HCT116 (cell line): ENCODE data around the gene TMPRSS7. TPM values are rescaled to one million over a fixed set of nuclear protein-coding genes. Genes with fewer than 3 reads are reported as not detected.

Source experiments
- ATAC-seq: fragments of 200-7000 bp; cut with Tn5 transposase; 2 replicates; pipeline ENCODE4 v1.9.1; 2020; ENCODE audit warnings: mild to moderate bottlenecking, moderate library complexity
- BruUV-seq: library from RNA; stranded (reverse); fragments of 400-500 nt; replicated peaks from 2 replicates; lab custom pipeline; 2021; lab: Mats Ljungman, UMichigan
- CTCF ChIA-PET: fragments of 300-600 bp; sonication (Branson Sonifier 250); formaldehyde crosslinking; loops from one replicate; lab custom pipeline; 2021; ENCODE audit warnings: antibody characterized with exemption; lab: Charles Lee
- POLR2A ChIA-PET: fragments of 300-600, 350-600 bp; sonication (Branson Sonifier 250); formaldehyde crosslinking; loops from one replicate; lab custom pipeline; 2021; ENCODE audit warnings: antibody characterized with exemption; lab: Charles Lee
- RAD21 ChIA-PET, 2 experiments: fragments of 300-600 bp; sonication (Branson Sonifier 250); formaldehyde crosslinking; loops; one replicate each; lab custom pipeline; 2023; ENCODE audit warnings: low total read pairs in 2 of 2; ENCODE audit not compliant: uncharacterized antibody in 2 of 2, unreplicated experiment in 2 of 2, low non-redundant PET in 1 of 2; lab: Charles Lee
- DNase-seq: peaks from one replicate; pipeline ENCODE4 v3.0.0-alpha.2; 2010; ENCODE audit warnings: low read depth, low spot score
- H2AFZ ChIP-seq: fragments of 200-600 bp; shearing (Covaris generic), sonication (generic); 2 replicates; pipeline ENCODE4 v1.6.1; 2017; ENCODE audit warnings: low read depth, mixed run types, mixed read lengths, antibody characterized with exemption, low read length; ENCODE audit not compliant: poor library complexity, severe bottlenecking
- H3K27ac ChIP-seq: 2 replicates; pipeline ENCODE4 v1.5.1; 2012; ENCODE audit warnings: low read depth, low read length
- H3K27me3 ChIP-seq: fragments of 200-600 bp; sonication (generic); 2 replicates; pipeline ENCODE4 v1.6.1; 2016; ENCODE audit warnings: mixed run types, low read length, mixed read lengths; ENCODE audit not compliant: insufficient read depth
- H3K36me3 ChIP-seq, 2 experiments: fragments of 200-500 bp in 1 of 2; fragments of 200-600 bp in 1 of 2; sonication (Bioruptor generic) in 1 of 2; sonication (generic) in 1 of 2; 2 replicates each; pipeline versions ENCODE4 v1.5.1 to v1.6.1; 2014 to 2016; ENCODE audit warnings: low read length in 2 of 2, inconsistent platforms in 1 of 2, mixed read lengths in 1 of 2, mixed run types in 1 of 2; ENCODE audit not compliant: insufficient read depth in 2 of 2, control insufficient read depth in 1 of 2
- H3K4me1 ChIP-seq, 2 experiments: fragments of 200-600 bp in 1 of 2; sonication (generic) in 1 of 2; 2 replicates each; pipeline versions ENCODE4 v1.5.1 to v1.6.1; 2012 to 2017; ENCODE audit warnings: low read length in 2 of 2, inconsistent platforms in 1 of 2, mild to moderate bottlenecking in 1 of 2, mixed read lengths in 1 of 2, mixed run types in 1 of 2, moderate library complexity in 1 of 2; ENCODE audit not compliant: insufficient read depth in 2 of 2, control insufficient read depth in 1 of 2
- H3K4me2 ChIP-seq: fragments of 200-600 bp; sonication (generic); 2 replicates; pipeline ENCODE4 v1.6.1; 2017; ENCODE audit warnings: mixed run types, low read length, mixed read lengths
- H3K4me3 ChIP-seq, 2 experiments: fragments of 200-600 bp in 1 of 2; sonication (generic) in 1 of 2; replicated peaks in 1 of 2; 2 replicates each; pipeline ENCODE4 v1.5.1; 2011 to 2016; ENCODE audit warnings: low read length in 2 of 2, control low read depth in 1 of 2, low read depth in 1 of 2, mild to moderate bottlenecking in 1 of 2, mixed read lengths in 1 of 2, mixed run types in 1 of 2
- H3K79me2 ChIP-seq: fragments of 200-600 bp; sonication (generic); 2 replicates; pipeline ENCODE4 v1.6.1; 2017; ENCODE audit warnings: mild to moderate bottlenecking, mixed run types, low read length, moderate library complexity, mixed read lengths; ENCODE audit not compliant: insufficient read depth
- H3K9ac ChIP-seq: fragments of 200-600 bp; sonication (generic); 2 replicates; pipeline ENCODE4 v1.6.1; 2016; ENCODE audit warnings: low read length, mixed read lengths
- H3K9me2 ChIP-seq: fragments of 200-600 bp; sonication (generic), shearing (Covaris generic); 2 replicates; pipeline ENCODE4 v1.6.1; 2017; ENCODE audit warnings: mixed run types, mild to moderate bottlenecking, moderate library complexity; ENCODE audit not compliant: insufficient read depth
- H3K9me3 ChIP-seq, 2 experiments: fragments of 200-500 bp in 1 of 2; fragments of 200-600 bp in 1 of 2; sonication (Bioruptor generic) in 1 of 2; sonication (generic) in 1 of 2; 2 replicates each; pipeline ENCODE4 v1.6.1; 2014 to 2017; ENCODE audit warnings: low read length in 2 of 2, mixed read lengths in 2 of 2, inconsistent platforms in 1 of 2, low read depth in 1 of 2, mild to moderate bottlenecking in 1 of 2, mixed run types in 1 of 2, moderate library complexity in 1 of 2; ENCODE audit not compliant: control insufficient read depth in 1 of 2, insufficient read depth in 1 of 2
- H4K20me1 ChIP-seq: fragments of 200-600 bp; sonication (generic), shearing (Covaris generic); 2 replicates; pipeline ENCODE4 v1.6.1; 2017; ENCODE audit warnings: mixed run types, mild to moderate bottlenecking, moderate library complexity; ENCODE audit not compliant: insufficient read depth
- ATF3 ChIP-seq: IDR thresholded peaks from 2 replicates; pipeline ENCODE4 v1.6.1; 2012
- CTCF ChIP-seq, 3 experiments: fragments of 200-600 bp in 1 of 3; sonication (generic) in 1 of 3; IDR thresholded peaks in 2 of 3; conservative IDR thresholded peaks in 1 of 3; 2 replicates each; pipeline ENCODE4 v1.5.1; 2012 to 2017; ENCODE audit warnings: low read depth in 2 of 3, low read length in 2 of 3, antibody characterized with exemption in 1 of 3, borderline replicate concordance in 1 of 3, control low read depth in 1 of 3, mild to moderate bottlenecking in 1 of 3, mixed read lengths in 1 of 3, mixed run types in 1 of 3, moderate library complexity in 1 of 3; ENCODE audit not compliant: insufficient read depth in 1 of 3
- EGR1 ChIP-seq: IDR thresholded peaks from 2 replicates; pipeline ENCODE4 v1.6.1; 2012; ENCODE audit warnings: low read depth
- ELF1 ChIP-seq: IDR thresholded peaks from 2 replicates; pipeline ENCODE4 v1.6.1; 2012; ENCODE audit warnings: low read depth, borderline replicate concordance
- EZH2phosphoT487 ChIP-seq: fragments of 200-600 bp; IDR thresholded peaks from 2 replicates; pipeline ENCODE4 v1.6.1; 2018; ENCODE audit warnings: antibody characterized with exemption, borderline replicate concordance
- FOSL1 ChIP-seq: IDR thresholded peaks from 2 replicates; pipeline ENCODE4 v1.6.1; 2012; ENCODE audit warnings: low read depth
- JUND ChIP-seq: IDR thresholded peaks from 2 replicates; pipeline ENCODE4 v1.6.1; 2012
- POLR2A ChIP-seq: IDR thresholded peaks from 2 replicates; pipeline ENCODE4 v1.7.0; 2011; ENCODE audit warnings: borderline replicate concordance; ENCODE audit not compliant: insufficient read depth, insufficient read length; ENCODE audit errors: extremely low read depth
- POLR2AphosphoS5 ChIP-seq: IDR thresholded peaks from 2 replicates; pipeline ENCODE4 v1.6.1; 2011; ENCODE audit warnings: mild to moderate bottlenecking, low read depth, low read length, moderate library complexity
- RAD21 ChIP-seq: IDR thresholded peaks from 2 replicates; pipeline ENCODE4 v1.6.1; 2012; ENCODE audit warnings: low read depth, mild to moderate bottlenecking
- SIN3A ChIP-seq: IDR thresholded peaks from 2 replicates; pipeline ENCODE4 v1.6.1; 2012; ENCODE audit warnings: low read depth
- SP1 ChIP-seq: IDR thresholded peaks from 2 replicates; pipeline ENCODE4 v1.6.1; 2012; ENCODE audit warnings: low read depth
- SRF ChIP-seq: IDR thresholded peaks from 2 replicates; pipeline ENCODE4 v1.6.1; 2012; ENCODE audit warnings: low read depth
- YY1 ChIP-seq: IDR thresholded peaks from 2 replicates; pipeline ENCODE4 v1.6.1; 2011; ENCODE audit warnings: low read length, low read depth, moderate library complexity, mild to moderate bottlenecking; ENCODE audit not compliant: insufficient replicate concordance; ENCODE audit errors: extremely low read depth
- ZNF274 ChIP-seq: fragments of 200-500 bp; sonication (Bioruptor generic); IDR thresholded peaks from 2 replicates; pipeline ENCODE4 v1.6.1; 2014; ENCODE audit warnings: mild to moderate bottlenecking, low read depth, low read length, inconsistent platforms
- intact Hi-C: fragments of 100-400 bp; cut with micrococcal nuclease; formaldehyde crosslinking; loops from 2 replicates; pipeline ENCODE4 v1.10.0; 2022
- total RNA-seq: library from RNA; stranded (reverse); gene quantifications from one replicate; pipeline ENCODE4 v1.2.1, GENCODE V29; 2021; ENCODE audit not compliant: unreplicated experiment

Gene TMPRSS7
- total RNA-seq, 1 experiment from 2014 or later, result not detected

GRCh38 chr3:112032098-112032731, 2.3 kb upstream of the TMPRSS7 start:
- H3K4me3 ChIP-seq, result no peak overlapping the region
- H3K9ac ChIP-seq, result no peak overlapping the region
- no peak overlapping the region for H3K27ac ChIP-seq
- ChIA-PET RAD21 (no interaction called here), CTCF (interaction anchor here (1.1 to 3.0 kb wide), 4 partner anchors 9 to 43 kb away, joined by 3 to 10 read pairs (median 3); no protein-coding TSS in a partner anchor), POLR2A (no interaction called here)
- H4K20me1 ChIP-seq, result no peaks in the 10 kb centered on the region
- H3K79me2 ChIP-seq, result no peaks in the 10 kb centered on the region
- no peak for ATAC-seq
- no peaks in the 10 kb centered on the region for H3K4me1 ChIP-seq
- H3K4me2 ChIP-seq, result no peak overlapping the region
- H3K36me3 ChIP-seq, result no peaks in the 10 kb centered on the region
- H3K9me2 ChIP-seq, result no peaks in the 10 kb centered on the region
- no peaks in the 10 kb centered on the region for H3K9me3 ChIP-seq
- no peak for DNase-seq
- no TSS peak for BruUV-seq
- no peaks in the 10 kb centered on the region for H3K27me3 ChIP-seq
- TF ChIP-seq FOSL1 (no peak), ELF1 (no peak), YY1 (no peak), POLR2A (no peak), ATF3 (no peak), SIN3A (no peak)
- no peak overlapping the region for H2AFZ ChIP-seq
- intact Hi-C loops, result no loop called here

- Histone ChIP-seq H3K9me2 (no peaks in the 10 kb centered on the region), H3K9ac (no peak overlapping the region), H3K27me3 (no peaks in the 10 kb centered on the region), H3K9me3 (no peaks in the 10 kb centered on the region), H3K4me1 (no peaks in the 10 kb centered on the region), H3K36me3 (no peaks in the 10 kb centered on the region), H3K79me2 (no peaks in the 10 kb centered on the region), H3K27ac (no peak overlapping the region), H3K4me2 (no peak overlapping the region), H2AFZ (no peak overlapping the region), H3K4me3 (no peak overlapping the region), H4K20me1 (no peaks in the 10 kb centered on the region)
- intact Hi-C loops, result no loop called here
- TF ChIP-seq FOSL1 (no peak), YY1 (no peak), POLR2AphosphoS5 (no peak), EZH2phosphoT487 (no peak), JUND (no peak), SRF (no peak), SP1 (no peak), POLR2A (no peak), EGR1 (no peak), ATF3 (no peak), RAD21 (no peak), CTCF (IDR thresholded peaks at IDR 0.05 in 2 of 3, conservative IDR thresholded peaks at IDR 0.05 in 1 of 3; ENCODE audit: borderline replicate concordance in 1 of 3, insufficient read depth in 1 of 3, low read depth in 2 of 3, low read length in 2 of 3) (no peak), SIN3A (no peak), ZNF274 (no peak)
- CTCF ChIA-PET, result interaction anchor here (1.9 kb wide), 1 partner anchor 9 kb away, joined by 8 read pairs; no protein-coding TSS in a partner anchor
- no peak for ATAC-seq
- no peak for DNase-seq
- POLR2A ChIA-PET, result no interaction called here
- no TSS peak for BruUV-seq
- RAD21 ChIA-PET, result no interaction called here
Observed at GRCh38 chr3:112035241-112035640, 705 bp downstream of the TMPRSS7 start.
